Measurements from ENCODE around the gene REXO5.
"Not testable (repeated sequence)": the region's sequence is repeated elsewhere in the genome, so short reads cannot be mapped to it uniquely, and the experiment has no call there.

REXO5 gene, protein sequence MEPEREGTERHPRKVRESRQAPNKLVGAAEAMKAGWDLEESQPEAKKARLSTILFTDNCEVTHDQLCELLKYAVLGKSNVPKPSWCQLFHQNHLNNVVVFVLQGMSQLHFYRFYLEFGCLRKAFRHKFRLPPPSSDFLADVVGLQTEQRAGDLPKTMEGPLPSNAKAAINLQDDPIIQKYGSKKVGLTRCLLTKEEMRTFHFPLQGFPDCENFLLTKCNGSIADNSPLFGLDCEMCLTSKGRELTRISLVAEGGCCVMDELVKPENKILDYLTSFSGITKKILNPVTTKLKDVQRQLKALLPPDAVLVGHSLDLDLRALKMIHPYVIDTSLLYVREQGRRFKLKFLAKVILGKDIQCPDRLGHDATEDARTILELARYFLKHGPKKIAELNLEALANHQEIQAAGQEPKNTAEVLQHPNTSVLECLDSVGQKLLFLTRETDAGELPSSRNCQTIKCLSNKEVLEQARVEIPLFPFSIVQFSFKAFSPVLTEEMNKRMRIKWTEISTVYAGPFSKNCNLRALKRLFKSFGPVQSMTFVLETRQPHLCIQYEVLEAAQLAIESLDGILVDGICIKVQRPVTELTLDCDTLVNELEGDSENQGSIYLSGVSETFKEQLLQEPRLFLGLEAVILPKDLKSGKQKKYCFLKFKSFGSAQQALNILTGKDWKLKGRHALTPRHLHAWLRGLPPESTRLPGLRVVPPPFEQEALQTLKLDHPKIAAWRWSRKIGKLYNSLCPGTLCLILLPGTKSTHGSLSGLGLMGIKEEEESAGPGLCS

DNA sequence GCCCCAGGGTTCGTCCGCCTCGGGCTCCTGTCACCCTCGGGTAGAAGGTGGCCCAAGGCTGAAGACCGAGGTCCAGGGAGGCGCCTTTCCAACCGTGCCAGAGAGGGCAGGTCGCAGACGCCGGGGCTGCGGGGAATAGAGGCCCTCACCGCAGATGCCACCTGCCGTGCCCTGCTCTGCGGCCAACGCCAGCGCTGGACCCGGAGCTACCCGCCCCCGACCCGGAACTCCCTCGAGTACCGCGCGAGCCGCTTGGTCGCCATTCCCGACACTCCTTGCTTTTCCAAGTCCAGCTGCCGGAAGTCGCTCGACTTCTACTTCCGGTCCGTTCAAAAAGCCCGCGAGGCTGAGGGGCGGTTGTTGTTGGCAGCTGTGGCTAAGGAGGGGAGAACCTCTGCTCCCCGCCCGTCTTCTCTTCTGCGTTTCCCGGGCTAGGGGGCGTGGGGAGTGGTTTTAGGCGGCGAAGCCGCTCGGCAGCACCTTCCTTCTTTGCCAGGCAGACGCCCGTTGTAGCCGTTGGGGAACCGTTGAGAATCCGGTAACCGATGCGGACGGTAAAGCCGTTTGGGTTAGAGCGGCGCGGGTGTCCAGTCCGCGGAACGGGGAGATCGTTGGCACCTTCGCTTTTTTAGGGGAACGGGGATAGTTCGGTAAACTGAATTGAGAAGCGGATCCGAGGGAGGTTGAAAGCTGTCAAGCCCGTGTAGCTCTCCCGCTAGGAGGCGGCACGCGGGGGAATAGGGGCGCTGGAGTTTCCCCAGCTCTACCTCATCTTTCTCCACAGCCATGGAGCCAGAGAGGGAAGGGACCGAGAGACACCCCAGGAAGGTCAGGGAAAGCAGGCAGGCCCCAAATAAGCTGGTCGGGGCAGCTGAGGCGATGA lies at the start of gene REXO5, which contains the start of gene ERI2:
Gene REXO5, plus strand, starts transcription at position 360 of the 883 bp plus-strand sequence. Its CDS starts 427 bp downstream, at position 787.
Gene ERI2, minus strand, starts transcription at position 305 of the 883 bp plus-strand sequence. Its CDS starts 42 bp downstream, at position 263.
- peak; percentile 70 for DNase-seq (ENCODE audit: low read depth)

DNA sequence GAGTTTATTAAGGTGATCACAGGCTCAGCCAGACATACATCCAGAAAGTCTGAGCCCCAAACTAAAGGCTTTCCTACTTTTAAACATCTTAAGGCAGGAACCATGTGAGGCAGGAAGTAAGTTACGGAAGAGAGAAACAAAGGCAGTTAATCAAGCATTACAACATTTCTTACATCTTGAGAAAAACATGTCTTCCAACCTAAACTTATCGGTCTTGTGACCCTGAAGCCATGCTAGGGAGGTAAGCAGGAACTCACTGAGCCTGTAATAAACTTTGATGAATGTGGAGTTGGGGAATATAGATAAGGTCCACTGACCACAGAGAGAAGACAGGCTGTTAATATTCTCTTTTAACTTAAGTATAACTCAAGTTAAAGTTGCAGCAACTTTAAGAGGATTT lies 46.0 kb upstream of the REXO5 start:
- no peak for DNase-seq (ENCODE audit: low read depth)

DNA sequence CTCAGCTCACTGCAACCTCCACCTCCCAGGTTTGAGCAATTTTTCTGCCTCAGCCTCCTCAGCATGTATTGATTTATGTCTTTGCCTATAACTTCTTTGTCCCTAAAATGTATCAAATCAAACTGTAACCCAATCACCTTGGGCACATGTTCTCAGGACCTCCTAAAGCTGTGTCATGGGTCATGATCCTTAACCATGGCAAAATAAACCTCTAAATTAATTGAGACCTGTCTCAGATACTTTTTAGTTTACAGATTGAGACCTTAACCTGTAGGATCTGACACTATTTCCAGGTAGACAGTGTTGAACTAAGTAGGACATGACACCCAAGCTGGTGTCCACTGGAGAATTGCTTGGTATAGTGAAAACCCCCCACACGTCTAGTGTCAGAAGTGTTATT lies 45.2 kb upstream of the REXO5 start:
- no peak for DNase-seq (ENCODE audit: low read depth)

DNA sequence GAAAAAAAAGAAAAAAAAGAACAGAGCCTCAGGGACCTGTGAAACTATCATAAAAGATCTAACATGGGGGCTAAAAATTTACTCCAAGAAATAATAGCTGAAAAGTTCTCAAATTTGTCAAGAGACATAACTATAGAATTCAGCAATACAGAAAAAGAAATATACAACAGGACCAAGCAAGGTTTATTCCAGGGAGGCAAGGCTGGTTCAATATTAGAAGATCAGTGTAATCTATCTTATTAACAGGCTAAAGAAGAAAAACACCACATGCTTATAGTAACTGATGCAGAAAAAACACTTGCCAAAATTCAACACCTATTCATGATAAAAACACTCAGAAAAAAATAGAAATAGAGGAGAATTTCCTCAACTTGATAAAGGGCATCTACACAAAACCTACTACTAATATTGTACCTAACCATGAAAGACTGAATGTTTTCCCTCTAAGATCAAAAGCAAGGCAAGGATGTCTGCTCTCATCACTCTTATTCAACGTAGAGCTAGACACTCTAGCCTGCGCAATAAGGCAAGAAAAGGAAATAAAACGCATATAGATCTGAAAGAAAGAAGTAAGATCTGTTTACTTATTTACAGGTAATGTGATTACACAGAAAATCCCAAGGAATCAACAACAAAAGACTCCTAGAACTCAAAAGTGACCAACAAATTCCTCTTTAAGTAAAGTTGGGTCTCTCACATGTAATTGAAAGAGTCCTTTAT lies 43.8 kb upstream of the REXO5 start:
- DNase-seq (ENCODE audit: low read depth), result no peak

DNA sequence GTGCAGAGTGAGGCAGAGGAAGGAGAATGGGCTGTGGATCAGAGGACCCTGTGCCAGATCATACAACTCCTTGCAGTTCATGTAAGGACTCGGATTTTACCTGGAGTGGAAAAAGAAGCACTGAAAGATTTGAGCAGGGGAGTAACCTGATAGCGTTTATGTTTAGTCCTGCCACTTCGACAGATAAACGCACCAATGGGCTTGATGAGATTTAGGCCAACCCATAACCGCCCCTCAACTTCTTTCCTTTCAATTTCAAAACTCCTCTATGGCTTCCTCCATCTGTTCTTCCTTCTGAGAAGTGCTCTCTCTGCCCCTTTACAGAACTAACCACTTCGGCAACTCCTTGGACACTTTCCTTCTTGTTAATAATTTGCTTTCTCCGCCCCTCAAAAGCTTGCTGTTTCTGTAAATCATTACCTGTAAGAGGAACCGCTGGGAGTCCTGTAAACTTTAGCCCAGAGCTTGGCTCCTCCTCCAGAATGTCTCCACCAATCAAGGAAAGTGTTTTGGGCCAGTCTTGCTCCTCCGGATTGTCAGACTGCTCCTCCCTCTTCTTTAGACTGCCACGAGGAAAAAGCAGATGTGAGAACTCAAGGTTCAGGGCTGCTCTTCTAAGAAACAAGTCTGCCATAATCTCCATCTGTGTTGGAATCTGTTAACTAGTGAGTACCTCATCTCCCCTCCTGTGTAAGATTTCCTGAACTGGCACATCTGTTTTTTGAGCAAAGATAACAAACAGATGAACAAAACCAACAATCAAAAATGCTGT lies 42.7 kb upstream of the REXO5 start, which contains the start of gene ACSM3:
Gene ACSM3, plus strand, starts transcription at position 554 of the 772 bp plus-strand sequence. CDS start 6,021 bp downstream, outside the sequence.
- peak; percentile 29 for DNase-seq (ENCODE audit: low read depth)

DNA sequence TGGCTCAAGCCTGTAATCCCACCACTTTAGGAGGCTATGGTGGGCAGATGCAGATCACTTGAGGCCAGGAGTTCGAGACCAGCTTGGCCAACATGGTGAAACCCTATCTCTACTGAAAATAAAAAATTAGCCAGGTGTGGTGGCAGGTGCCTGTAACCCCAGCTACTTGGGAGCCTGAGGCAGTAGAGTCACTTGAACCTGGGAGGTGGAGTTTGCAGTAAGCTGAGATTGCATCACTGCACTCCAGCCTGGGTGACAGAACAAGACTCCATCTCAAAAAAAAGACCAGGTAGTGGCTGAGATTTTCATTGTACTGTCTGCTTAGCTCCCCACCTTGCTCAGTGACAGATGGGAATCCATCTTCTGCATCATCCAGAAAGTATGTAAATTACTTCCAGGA lies 41.9 kb upstream of the REXO5 start:
- DNase-seq (ENCODE audit: low read depth), result not testable (repeated sequence)

DNA sequence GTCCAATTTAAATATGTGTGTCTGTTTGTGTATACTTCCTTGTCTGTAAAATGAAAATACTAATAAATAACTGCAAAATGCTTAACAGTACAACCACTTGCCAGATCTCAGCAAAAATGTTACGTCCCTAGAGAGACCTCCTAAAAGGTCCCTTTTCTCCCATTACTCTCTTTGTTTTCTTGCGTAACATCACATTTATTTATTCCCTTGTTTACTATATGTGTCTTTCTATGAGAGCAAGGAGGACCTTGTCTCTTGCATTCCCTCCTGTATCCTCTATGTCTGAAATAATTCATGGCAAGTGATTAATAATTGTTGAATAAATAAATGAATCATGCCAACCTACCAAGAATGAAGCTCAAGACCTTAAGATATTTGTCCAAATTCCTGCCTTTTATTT lies 40.6 kb upstream of the REXO5 start:
- DNase-seq (ENCODE audit: low read depth), result no peak

DNA sequence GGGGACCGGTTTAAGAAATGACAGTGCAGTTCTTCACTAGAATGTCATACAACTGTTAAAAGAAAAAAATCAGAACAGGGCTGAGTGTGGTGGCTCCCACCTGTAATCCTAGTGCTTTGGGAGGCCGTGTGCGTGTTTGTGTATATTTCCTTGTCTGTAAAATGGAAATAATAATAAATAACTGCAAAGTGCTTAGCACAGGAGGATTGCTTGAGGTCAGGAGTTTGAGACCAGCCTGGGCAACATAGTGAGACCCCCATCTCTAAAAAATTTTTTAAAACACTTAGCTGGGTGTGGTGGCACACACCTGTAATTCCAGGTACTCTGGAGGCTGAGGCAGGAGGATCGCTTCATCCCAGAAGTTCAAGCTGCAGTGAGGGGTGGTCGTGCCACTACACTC lies 40.0 kb upstream of the REXO5 start:
- DNase-seq (ENCODE audit: low read depth), result no peak

DNA sequence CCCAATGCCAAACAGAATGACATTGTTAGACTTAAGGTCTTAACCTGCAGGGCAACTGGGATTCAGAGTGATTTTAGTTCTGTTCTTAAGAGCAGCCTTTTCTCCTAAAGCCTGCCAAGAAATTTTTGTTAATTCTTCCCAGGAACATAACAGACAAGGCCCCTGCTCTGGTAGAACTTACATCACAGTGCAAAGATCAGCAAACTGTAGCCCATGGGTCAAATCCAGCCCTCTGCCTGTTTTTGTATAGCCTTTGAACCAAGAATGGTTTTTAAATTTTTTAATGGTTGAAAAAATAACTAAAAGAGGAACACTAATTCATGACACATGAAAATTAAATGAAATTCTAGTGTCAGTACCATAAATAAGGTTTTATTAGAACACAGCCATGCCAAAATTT lies 38.8 kb upstream of the REXO5 start:
- DNase-seq (ENCODE audit: low read depth), result no peak

DNA sequence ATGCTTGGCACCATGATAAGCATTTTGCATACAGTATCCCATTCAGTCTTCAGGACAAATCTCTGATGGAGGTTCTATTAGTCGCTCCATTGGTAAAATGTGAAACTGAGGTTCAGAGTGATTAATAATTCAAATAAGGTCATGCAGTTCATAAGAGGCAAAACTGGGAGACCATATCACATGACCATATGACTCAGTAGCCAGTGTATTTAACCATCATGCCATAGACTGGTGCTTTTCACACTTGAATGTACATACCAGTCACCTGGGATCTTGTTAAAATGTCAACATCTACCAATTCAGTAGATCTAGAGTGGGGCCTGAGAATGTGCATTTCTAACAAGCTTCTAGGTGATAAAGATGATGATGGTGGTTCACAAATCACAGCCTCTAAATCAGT lies 38.2 kb upstream of the REXO5 start:
- DNase-seq (ENCODE audit: low read depth), result no peak

DNA sequence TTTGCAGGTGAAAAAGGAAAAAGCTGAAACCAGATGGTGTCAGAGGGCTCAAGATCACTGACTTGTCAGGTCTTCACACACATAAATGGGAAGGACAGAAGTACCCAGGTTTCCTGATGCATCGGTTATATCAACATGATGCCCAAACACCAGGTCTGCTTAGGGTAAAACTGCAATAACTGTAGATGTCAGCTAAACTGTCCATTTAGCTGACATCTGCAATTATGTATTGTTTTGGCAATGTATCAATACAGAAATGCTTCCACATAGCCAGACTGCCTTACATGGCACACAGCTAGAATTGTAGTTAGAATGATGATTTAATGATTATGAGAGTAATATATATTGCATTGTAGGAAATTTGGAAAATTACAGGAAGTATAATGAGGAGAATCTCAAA lies 37.5 kb upstream of the REXO5 start:
- DNase-seq (ENCODE audit: low read depth), result no peak

DNA sequence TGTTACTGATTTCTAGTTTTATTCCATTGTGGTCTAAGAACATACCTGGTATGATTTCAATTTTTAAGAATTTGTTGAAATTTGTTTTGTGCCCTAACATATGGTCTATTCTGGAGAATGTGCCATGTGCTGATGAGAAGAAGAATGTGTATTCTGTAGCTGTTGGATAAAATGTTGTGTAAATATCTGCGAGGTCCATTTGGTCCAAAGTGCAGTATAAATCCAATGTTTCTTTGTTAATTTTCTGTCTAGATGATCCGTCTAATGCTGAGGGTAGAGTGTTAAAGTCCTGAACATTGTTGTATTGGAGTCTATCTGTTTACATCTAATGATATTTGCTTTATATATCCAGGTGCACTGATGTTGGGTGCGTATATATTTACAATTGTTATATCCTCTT lies 32.6 kb upstream of the REXO5 start:
- no peak for DNase-seq (ENCODE audit: low read depth)

DNA sequence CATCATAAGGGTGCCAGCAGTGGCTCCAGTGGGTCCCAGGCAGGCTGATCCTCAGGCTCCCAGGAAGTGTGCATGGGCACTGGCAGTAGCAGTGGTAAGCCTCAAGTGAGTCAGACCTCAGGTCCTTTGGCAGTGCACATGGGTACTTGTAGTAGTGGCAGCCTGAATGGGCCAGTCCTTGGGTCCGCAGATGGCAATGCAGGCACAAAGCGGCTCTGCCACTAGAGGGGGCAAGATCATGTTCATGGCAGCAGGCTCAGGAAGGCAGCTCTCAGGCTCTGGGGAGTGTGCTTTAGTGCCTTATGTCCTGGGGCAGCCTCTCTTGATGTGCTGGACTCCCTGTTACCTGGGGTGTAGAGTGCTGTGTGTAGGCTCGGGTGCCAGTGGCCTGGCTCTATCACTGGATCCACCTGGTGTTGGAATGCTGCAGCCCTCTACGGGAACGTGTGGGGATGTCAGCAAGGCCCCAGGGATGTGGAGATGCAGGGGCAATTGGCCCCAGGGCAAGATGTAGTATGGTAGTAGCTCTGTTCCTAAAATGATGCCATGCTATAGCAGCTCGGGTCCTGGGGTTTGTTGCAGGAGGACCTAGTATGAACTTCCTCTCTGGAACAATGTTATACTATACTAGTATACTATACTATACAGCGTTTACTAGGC lies 31.5 kb upstream of the REXO5 start:
- DNase-seq (ENCODE audit: low read depth), result peak; percentile 25

DNA sequence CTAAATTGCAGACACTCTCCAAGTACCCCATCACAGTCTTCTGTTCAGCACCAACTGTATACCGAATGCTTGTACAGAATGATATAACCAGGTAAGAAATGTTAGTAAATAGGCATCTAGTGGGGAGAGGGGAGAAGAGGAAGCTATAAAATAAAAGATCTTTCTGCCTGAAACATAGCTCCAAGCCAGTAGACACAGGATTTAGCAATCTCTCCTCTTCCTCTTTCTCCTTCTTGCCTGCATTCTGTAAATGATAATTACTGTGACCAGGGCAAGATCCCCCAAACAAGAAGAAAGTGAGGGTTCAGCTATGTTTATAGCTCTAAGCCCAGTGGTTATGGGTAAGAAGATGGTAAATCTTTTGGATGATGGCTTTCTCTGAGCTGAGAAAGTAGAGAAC lies 24.6 kb upstream of the REXO5 start:
- no peak for DNase-seq (ENCODE audit: low read depth)

DNA sequence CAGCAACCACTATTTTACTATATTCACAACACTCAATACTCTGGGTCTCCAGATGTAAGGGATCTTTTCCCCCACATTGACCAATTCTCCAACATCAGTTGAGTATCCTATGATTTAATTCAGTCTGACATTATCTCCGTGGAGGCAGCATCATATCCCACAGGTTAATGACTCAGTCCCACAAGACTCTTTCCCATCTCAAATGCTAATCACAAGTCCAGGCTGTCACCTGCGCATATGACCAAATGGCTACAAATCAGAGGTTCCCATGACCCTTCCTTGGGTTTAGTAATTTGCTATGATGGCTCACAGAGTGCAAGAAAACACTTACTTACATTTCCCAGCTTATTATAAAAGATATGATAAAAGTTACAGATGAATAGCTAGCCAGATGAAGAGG lies 23.9 kb upstream of the REXO5 start:
- DNase-seq (ENCODE audit: low read depth), result no peak

DNA sequence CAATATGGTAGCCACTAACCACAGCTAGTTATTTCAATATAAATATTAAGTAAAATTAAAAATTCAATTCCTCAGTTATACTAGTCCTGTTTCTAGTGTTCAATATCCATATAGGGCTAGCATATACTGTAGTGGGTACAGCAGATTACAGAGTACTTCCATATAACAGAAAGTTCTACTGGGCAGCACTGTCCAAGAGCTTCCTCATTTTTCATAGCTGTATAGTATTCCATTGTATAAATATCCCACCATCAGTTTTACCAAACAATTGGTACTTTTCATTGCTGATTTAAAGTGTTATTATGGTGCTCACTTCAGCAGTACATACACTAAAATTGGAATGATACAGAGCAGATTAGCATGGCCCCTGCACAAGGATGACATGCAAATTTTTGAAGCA lies 22.1 kb upstream of the REXO5 start:
- no peak for DNase-seq (ENCODE audit: low read depth)

DNA sequence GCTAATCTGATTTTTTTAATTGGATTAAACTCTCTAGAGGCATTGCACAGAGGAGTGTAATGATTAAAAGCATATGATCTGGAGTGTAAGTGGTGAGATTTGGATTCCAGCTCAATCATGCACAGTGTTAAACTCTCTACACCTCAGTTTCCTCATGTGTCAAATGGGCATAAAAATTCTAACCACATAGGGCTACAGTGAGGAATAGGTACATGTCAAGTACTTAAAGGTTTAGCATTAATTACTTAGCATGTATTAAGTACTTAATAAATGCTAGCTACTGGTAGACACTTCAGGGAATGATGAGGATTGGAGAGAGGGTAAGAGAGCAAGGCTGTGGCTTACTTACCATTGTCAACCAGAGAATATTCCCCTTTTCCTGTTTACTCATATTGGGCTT lies 17.2 kb upstream of the REXO5 start:
- DNase-seq (ENCODE audit: low read depth), result no peak

DNA sequence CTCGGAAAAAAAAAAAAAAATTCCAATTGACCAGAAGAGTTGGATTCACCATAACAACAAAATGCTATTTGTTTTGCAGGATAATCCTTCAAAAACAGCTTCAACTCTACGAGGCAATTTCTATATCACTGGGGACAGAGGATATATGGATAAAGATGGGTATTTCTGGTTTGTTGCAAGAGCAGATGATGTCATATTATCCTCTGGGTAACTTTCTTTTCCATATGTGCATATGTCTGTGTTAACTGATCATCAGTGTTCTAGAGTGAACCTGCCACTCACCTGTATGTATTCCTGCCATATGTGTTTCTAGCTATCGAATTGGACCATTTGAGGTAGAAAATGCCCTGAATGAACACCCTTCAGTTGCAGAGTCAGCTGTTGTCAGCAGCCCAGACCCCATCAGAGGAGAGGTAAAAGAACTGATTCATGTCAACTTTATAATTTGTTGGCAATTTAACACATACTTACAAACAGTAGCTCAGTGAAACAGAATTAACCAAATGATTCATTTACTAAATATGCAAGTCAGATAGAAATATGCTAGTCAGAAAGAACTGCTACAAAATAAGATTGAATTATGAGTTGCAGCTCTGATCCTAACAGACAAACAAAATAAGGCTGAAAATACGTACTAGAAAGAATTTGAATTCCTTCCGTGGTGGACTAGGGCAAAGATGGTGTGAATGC lies 14.3 kb upstream of the REXO5 start:
- no peak for DNase-seq (ENCODE audit: low read depth)

DNA sequence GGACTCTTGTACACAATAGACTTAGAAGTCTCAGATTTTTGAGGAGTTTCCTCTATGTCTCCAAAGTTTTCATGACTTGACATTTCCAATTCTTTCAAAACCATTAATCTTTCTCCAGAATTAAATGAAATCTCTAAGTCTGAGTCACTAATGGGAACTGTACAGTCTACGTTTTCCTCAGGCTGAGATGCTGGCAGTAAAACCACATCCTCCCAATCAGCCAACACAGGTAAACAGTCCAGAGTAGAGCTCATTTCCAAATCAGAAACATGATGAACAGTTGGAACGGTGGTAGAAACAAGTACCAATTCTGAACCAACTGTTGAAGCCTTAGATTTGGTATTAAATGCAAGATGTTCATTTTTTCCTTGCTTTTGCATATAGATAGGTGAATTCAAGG lies 8.0 kb upstream of the REXO5 start:
- DNase-seq (ENCODE audit: low read depth), result no peak

DNA sequence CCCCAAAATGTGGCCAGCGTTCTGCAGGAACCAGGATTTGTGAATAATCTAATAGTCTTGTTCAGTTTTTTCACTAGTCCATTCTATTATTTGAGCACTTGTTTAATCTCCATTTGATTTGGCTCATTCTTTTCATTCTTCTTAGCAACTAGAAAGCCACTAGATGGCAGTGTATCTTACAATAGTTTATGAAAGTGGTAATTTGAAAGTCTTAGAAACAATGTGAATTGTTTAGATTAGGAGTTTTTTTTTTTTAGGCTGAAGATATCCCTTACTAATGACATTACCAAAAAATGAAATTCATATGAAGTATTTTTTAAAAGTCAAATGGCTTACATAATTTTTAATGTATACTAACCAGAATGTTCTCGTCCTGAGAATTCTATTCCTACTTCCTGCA lies 6.7 kb upstream of the REXO5 start:
- no peak for DNase-seq (ENCODE audit: low read depth)
